Urinary bladder (tissue), 4 donors: ENCODE measurements around the gene SSBP2. TPM values are rescaled to one million over a fixed set of nuclear protein-coding genes. Genes with fewer than 3 reads are reported as not detected.

Experiments used
- DNase-seq: peaks from one replicate; pipeline ENCODE4 v3.0.0-alpha.2; 2015; ENCODE audit errors: extremely low spot score
- H3K27ac ChIP-seq: one replicate; pipeline ENCODE4 v1.5.1; 2013; ENCODE audit warnings: low read depth, mild to moderate bottlenecking, moderate library complexity
- H3K36me3 ChIP-seq: one replicate; pipeline ENCODE4 v1.6.1; 2013; ENCODE audit warnings: mild to moderate bottlenecking, moderate library complexity; ENCODE audit not compliant: insufficient read depth
- H3K4me1 ChIP-seq: one replicate; pipeline ENCODE4 v1.6.1; 2013; ENCODE audit warnings: mild to moderate bottlenecking, moderate library complexity; ENCODE audit not compliant: insufficient read depth
- H3K4me3 ChIP-seq: one replicate; pipeline ENCODE4 v1.5.1; 2013; ENCODE audit warnings: low read depth, low read length
- WGBS: extraction: QIAGEN DNeasy Blood & Tissue Kit; methylation state at CpG from one replicate; pipeline ENCODE4 v1.1.7; 2013; 5-methylcytosine and 5-hydroxymethylcytosine counted together
- polyA plus RNA-seq: library from polyadenylated mRNA; stranded (reverse); fragments of 200-250 nt; gene quantifications from one replicate; pipeline ENCODE4 v1.2.3, GENCODE V29; 2013
- total RNA-seq: library from RNA; depleted of rRNA; stranded (reverse); fragments of >200 nt; gene quantifications from one replicate; pipeline ENCODE4 v1.2.3, GENCODE V29; 2014
- donor health status: healthy with polysubstance abuse.
- donor health status: healthy.

SSBP2 gene
- total and polyA plus RNA-seq, 2 donors: 58.6 to 94.8 TPM

DNA sequence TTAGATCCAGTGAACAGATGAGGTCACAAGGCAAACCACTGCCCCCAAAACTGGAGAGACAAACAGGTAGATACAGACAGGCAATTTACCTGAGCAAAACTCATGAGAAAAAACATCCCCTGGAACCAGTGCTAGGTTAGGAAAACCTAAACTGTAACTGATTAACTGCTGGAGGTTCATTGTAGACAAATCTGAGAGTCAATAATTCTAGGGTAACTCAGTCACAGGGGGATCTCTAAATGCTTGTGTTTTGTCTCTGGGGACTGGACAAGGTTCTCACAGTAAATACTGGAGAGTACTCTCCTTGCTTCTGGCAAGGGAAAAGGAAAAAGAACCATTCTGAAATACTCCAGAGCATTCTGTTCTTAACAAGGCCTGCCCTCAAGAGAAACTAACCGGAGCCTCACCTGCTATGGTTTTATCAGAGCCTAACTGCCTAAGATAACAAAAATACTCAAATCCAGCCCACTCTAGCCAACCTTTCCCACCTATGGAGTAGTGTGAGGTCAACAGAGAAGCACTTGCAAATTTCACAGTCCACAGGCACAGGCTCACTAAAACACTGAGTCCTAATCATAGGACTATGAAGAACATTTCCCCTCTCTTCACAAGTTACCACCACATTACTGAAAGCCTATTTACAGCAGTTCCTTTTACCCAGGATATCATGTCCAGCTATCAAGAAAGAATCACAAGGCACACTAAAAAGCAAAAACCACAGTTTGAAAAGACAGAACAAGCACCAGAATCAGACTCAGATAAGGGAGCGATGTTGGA, 217.1 kb downstream of the SSBP2 start:
- Histone ChIP-seq H3K27ac (no peak overlapping the region), H3K36me3 (no peaks in the 10 kb centered on the region), H3K4me1 (no peaks in the 10 kb centered on the region), H3K4me3 (no peak overlapping the region)
- 76% methylated on average over 2 of the region's 2 CpGs for WGBS
- no peak for DNase-seq

DNA sequence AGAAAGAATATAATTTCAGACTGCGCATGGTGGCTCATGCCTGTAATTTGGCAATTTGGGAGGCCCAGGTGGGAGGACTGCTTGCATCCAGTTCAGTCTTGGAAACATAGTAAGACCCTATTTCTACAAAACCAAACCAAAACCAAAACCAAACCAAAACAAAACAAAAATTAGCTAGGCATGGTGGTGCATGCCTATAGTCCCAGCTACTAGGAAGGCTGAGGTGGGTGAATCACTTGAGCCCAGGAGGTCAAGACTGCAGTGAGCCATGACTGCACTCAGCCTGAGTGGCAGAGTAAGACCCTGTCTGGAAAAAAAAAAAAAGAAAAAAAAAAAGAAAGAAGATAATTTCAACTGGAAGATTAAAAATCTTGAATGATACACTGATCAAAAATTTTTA, 220.0 kb downstream of the SSBP2 start:
- no peak for DNase-seq
- no peaks in the 10 kb centered on the region for H3K4me1 ChIP-seq
- no peak overlapping the region for H3K4me3 ChIP-seq
- 99% methylated on average over 1 of the region's 1 CpG for WGBS
- no peak overlapping the region for H3K27ac ChIP-seq
- no peaks in the 10 kb centered on the region for H3K36me3 ChIP-seq

DNA sequence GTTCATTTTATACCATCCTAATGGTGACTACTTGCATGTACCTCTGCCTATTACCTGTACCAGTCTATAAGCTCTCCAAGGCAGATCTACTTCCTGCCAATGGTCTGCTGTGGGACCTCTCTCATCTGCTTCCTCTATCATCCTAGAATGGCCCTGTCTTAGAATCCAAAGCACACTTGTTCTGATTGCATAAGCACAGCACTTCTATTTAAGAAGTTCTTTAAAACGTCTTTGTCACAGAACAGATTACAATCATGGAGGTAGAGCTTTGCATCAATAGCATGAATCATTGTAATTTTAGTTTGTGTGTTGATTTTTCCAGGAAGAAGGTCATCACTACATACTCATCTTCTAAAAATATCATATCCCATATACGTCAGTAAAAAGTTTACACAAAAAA, 225.2 kb downstream of the SSBP2 start:
- H3K4me3 ChIP-seq: no peak overlapping the region
- H3K36me3 ChIP-seq: peaks cover 1% of the 10 kb centered on the region
- WGBS: 52% methylated on average over 2 of the region's 2 CpGs
- no peaks in the 10 kb centered on the region for H3K4me1 ChIP-seq
- no peak overlapping the region for H3K27ac ChIP-seq
- DNase-seq: no peak

DNA sequence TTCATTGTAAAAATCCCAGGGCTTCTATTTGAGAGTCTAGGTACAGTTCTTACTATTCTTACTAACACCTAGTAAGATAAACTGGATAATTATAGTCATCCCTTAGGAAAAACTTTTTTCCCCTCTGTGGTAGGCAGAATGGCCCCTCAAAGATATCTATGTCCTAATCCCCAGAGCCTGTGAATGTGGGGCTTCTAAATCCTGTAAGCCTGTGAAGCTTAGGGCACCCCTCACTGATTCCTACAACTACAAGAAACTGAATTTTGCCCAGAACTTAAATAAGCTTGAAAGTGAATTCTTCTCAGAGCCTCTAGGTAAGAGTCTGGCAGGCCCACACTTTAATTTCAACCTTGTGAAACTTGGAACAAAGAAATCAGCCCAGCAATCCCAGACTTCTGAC, 226.9 kb downstream of the SSBP2 start:
- no peak overlapping the region for H3K27ac ChIP-seq
- no peaks in the 10 kb centered on the region for H3K4me1 ChIP-seq
- H3K4me3 ChIP-seq: no peak overlapping the region
- H3K36me3 ChIP-seq: peaks cover 1% of the 10 kb centered on the region
- DNase-seq: no peak

DNA sequence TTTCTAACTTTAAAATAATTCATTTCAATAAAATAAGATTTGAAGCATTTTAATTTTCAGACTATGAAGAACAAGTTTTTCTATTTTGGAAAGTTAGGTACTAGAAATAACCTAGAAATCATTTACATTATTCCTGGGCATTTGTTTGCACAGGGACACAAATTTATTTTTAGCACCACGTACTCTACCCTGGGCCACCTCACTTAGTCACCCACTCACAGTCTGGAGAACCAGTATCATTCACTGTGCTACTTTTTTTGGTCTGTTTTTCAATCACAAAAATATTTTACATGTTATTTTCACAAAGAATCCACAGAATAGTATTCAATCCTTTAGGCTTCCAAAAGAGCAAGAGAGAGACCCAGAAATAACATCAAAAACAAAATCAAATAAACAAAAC, 228.3 kb downstream of the SSBP2 start:
- WGBS: 90% methylated on average over 1 of the region's 1 CpG
- no peaks in the 10 kb centered on the region for H3K4me1 ChIP-seq
- no peak for DNase-seq
- peaks cover 1% of the 10 kb centered on the region for H3K36me3 ChIP-seq
- no peak overlapping the region for H3K27ac ChIP-seq
- no peak overlapping the region for H3K4me3 ChIP-seq

DNA sequence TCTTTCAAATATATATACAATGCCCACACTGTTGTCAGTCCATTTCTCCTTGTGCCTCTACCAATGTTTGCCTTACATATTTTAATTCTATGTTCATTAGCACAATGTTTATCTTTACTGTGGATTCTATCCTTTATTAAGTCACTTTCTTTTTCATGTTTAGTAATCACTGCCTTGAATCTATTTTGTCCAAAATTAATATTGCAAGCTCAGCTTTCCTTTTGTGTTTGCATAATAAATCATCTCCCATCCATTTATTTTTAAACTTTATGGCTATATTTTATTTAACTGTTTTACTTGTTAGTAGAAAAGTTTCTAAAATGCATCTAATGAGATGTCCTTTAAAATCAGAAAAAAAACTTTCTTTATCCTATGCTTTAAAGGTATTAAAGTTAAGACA, 230.1 kb downstream of the SSBP2 start:
- Histone ChIP-seq H3K36me3 (peaks cover 1% of the 10 kb centered on the region), H3K4me3 (no peak overlapping the region)
- no peak for DNase-seq

DNA sequence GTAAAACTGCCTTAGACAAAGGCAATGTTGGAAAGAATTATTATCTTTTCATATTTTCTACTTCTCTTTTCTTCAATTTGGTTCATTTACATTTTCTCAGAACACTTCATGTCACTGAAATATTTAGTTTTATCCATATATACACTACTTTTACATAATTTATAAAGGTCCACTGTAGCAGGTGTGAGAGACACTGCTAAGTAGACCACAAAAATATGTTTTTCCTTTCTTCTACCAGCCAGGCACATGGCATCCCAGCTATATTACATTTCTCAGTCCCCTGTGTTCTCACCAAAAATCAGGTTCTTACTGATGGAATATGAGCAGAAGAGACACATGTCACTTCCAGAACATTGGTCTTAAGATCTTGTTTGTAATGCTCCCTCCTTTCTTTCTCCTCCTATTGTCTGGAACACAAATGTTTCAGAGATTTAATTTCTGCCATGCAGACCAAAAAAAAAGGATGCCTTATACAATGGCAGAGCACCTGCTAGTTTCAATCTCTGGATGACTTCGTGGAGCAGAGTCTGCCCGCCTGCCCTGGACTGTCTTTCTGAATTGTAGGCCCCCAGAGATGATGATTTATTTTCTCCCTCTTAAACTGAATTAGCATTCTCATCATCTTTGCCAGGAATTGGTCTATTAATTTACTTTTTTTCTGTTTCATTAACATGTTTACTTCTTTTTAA, 231.5 kb downstream of the SSBP2 start:
- DNase-seq: no peak
- Histone ChIP-seq H3K4me3 (no peak overlapping the region), H3K36me3 (peaks cover 1% of the 10 kb centered on the region), H3K27ac (no peak overlapping the region), H3K4me1 (no peaks in the 10 kb centered on the region)
- 91% methylated on average over 2 of the region's 2 CpGs for WGBS

More for the DNA sequence above, 230.1 kb downstream of the SSBP2 start:
- H3K4me1 ChIP-seq: no peaks in the 10 kb centered on the region
- H3K27ac ChIP-seq: no peak overlapping the region

DNA sequence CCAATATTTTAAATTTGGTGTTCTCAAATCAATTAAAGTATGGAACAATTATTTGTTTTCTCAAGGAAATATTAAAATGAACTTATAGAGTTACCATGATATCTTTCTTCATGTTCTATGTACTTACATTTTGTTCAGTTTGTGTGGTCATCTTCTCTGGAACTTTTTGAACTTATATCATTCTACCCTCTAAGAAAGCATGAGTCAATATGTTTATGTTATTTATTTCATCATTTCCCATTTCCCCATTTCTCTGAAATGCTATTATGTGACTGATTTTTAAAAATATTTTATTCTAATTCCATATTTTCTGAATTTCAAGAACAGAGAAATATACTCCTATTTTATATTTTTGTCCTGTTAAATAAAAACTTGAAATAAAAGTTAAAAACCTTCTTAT, 233.4 kb downstream of the SSBP2 start:
- H3K27ac ChIP-seq: no peak overlapping the region
- H3K4me1 ChIP-seq: no peaks in the 10 kb centered on the region
- H3K36me3 ChIP-seq: no peaks in the 10 kb centered on the region
- no peak for DNase-seq
- no peak overlapping the region for H3K4me3 ChIP-seq

DNA sequence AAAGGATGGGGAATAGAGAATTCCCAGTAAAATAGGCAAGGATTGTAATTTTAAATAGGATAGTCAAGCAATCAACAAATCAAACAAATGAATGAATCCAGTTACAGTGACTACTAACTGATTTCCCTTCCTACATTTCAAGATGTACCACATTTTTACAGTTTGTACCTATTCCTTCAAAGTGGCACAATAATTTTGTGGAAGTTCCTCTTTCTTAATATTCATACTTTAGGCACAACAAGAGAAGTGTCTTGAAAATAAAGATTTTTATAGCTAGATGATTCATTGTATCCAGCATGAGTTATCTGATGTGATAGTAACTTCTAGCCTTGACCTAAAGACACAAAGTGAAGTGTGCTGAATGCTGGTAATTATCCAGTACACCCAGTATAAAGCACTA, 234.8 kb downstream of the SSBP2 start:
- H3K4me3 ChIP-seq: no peak overlapping the region
- DNase-seq: no peak
- no peaks in the 10 kb centered on the region for H3K36me3 ChIP-seq
- no peaks in the 10 kb centered on the region for H3K4me1 ChIP-seq
- H3K27ac ChIP-seq: no peak overlapping the region

DNA sequence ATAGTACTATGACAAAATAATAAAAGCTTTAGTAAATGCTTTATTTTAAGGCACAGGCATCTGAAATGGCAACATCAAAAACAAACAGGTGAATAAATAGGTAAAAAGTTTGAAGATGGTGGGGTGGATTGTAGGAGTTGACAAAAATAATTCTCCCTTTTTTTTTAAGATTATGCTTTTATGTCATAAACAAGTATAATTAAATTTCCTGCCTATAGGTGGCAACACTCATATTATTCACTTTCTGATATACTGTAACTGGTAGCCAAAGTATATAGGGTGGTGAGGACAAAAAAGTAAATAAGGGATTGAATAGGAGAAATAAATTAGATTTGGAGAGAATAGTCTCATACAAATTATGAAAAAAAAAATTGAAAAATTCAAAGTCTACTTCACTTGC, 236.9 kb downstream of the SSBP2 start:
- no peak for DNase-seq
- Histone ChIP-seq H3K4me1 (no peaks in the 10 kb centered on the region), H3K27ac (no peak overlapping the region), H3K36me3 (no peaks in the 10 kb centered on the region), H3K4me3 (no peak overlapping the region)

DNA sequence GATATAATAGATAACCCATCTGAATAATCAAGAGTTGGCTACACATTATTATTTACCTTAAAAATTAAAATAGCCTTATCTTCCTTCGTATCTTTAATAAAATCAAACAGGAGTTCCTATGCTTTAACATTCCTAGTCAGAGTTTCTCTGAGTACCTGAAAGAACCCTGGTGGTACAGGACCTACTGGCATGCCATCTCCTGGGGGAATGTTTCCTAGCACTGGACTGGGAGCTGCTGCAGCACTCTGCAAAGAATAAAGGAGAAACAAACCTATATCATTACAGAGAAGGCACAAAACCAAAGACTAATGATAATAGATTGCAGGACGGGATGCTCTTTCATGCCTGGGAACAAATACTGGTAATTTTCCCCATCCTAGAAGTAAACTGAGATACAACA, 237.4 kb downstream of the SSBP2 start:
- DNase-seq: no peak
- Histone ChIP-seq H3K36me3 (no peaks in the 10 kb centered on the region), H3K27ac (no peak overlapping the region), H3K4me3 (no peak overlapping the region), H3K4me1 (no peaks in the 10 kb centered on the region)
- WGBS: 98% methylated on average over 2 of the region's 2 CpGs

DNA sequence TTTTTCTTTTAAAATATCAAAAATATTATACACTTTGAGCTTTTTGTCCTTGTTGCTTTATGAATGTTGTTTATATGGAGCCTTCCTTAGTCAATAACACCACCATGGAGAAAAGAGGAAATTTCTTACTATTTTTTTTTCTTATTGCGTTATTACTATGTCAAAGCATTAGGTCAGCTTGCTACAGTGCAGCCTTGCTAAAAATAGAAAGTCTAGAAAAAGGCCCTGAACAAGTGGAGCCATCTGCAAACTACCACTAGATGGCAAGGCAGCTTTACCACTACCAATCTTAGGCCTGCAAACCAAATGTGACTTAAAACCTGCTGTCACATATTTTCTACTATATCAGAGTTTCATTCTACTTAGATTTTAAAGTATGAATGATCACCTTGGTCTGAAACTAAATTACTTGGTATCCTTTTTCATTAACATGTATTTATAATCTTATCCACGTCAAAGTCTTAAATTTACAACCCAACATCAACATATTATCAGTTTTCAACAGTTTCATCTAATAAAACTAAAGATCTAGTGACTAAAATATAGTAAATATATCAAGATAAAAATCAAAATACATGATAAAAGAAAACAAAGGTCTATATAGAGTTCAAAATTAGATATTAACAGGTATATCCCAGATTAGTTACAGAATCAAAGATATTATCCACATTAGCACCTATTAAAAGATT, 243.9 kb downstream of the SSBP2 start:
- no peaks in the 10 kb centered on the region for H3K36me3 ChIP-seq
- DNase-seq: peak; percentile 68
- no peak overlapping the region for H3K4me3 ChIP-seq
- H3K4me1 ChIP-seq: no peaks in the 10 kb centered on the region
- no peak overlapping the region for H3K27ac ChIP-seq
- 22% methylated on average over 2 of the region's 2 CpGs for WGBS

DNA sequence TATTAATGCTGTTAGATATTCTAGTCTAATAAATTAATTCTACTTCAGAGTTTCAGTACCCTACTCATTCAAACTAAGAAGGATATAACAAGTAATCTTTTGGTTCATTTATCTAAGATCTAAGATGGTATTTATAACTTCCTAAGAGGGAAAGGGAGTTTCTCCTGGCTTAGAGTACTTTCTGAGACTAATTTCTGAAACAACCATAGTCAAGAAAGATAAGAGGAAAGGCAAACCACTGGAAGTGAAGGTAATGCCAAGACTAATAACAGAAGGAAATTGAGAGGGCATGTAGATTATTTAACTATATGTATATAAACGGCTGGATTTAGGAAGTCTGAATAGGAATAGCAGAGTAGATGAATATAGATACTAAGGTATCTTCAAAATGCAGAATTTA, 244.5 kb downstream of the SSBP2 start:
- H3K27ac ChIP-seq: no peak overlapping the region
- 28% methylated on average over 1 of the region's 1 CpG for whole genome bisulfite sequencing
- H3K36me3 ChIP-seq: no peaks in the 10 kb centered on the region
- no peak for DNase-seq
- H3K4me1 ChIP-seq: no peaks in the 10 kb centered on the region
- H3K4me3 ChIP-seq: no peak overlapping the region

DNA sequence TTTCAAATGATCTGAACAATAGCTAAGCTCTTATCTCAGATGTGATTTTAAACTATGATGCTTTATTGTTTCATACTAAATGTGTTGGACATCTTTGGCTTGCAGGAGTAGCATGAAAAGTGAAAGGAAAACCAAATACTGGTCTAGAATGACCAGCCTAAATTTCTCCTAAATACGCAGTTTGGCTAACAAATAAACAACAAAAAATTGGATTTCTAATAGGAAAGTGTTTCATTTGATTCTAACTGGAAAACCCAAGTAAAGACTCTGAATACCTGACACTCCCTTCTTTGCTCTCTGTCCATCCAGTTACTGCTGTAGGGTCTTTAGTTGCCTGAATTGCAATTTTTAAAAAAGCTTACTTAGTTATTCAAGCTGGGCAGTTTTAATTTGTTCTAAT, 245.2 kb downstream of the SSBP2 start:
- no peak overlapping the region for H3K27ac ChIP-seq
- no peak for DNase-seq
- no peak overlapping the region for H3K4me3 ChIP-seq
- H3K4me1 ChIP-seq: no peaks in the 10 kb centered on the region
- 68% methylated on average over 1 of the region's 1 CpG for WGBS
- H3K36me3 ChIP-seq: no peaks in the 10 kb centered on the region
